GM21515 (cell line): ENCODE data around the gene ZNF529.
"Not testable (repeated sequence)": the region's sequence is repeated elsewhere in the genome, so short reads cannot be mapped to it uniquely, and the experiment has no call there.

ENCODE experiments used
- ATAC-seq: cut with Tn5 transposase; IDR thresholded peaks from one replicate; pipeline ENCODE4 v1.9.1; 2021; ENCODE audit not compliant: unreplicated experiment

ZNF529 gene

GRCh38 chr19:36573020-36573894, at the start of gene ZNF529:
Gene ZNF529, minus strand, starts transcription at chr19:36573292. Its CDS starts 946 bp downstream, at chr19:36572346.
- peak; percentile 87 for ATAC-seq

GRCh38 chr19:36605877-36606478, 32.9 kb upstream of the ZNF529 start:
- ATAC-seq = no peak

DNA sequence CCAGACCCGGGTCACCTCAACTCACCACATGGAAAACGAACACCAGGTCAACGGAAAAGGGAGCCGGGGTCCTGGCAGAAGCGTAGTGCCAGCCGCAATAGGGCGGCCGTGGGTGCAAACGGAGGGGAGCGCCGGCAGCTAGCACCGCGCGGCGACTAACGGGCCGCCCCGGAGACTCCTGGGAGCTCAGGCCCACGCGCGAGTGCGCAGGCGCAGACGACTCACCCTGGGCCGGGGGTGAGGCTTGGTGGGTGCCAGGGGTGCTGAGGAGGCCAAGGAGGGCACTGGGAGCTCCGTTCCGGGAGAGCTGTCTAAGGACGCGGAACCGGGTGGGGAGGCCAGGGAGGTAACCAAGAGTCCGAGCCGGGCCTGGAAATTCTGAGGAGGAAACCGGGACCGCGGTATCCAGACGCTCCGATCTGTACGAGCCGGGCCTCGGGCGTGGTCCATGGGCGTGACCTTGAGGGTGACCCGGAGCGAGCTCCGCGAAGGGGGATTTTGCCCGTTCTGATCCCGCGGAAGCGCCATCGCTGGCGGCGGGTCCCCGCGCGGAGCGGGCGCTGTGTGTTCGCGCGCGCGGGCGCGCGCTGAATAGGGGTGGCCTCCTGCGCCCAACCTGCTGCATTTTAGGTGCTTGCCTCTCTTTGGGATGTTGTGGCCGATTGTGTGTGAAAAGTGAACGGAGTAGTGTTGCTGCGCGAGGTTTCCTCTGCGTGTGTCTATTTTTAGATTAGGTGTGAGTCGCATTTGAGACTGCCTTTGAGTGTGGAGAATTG, 32.2 kb upstream of the ZNF529 start, which contains the start of gene ZNF382:
Gene ZNF382, plus strand, starts transcription at position 213 of the 776 bp plus-strand sequence. CDS start 4,602 bp downstream, outside the sequence.
- ATAC-seq = peak; percentile 70

DNA sequence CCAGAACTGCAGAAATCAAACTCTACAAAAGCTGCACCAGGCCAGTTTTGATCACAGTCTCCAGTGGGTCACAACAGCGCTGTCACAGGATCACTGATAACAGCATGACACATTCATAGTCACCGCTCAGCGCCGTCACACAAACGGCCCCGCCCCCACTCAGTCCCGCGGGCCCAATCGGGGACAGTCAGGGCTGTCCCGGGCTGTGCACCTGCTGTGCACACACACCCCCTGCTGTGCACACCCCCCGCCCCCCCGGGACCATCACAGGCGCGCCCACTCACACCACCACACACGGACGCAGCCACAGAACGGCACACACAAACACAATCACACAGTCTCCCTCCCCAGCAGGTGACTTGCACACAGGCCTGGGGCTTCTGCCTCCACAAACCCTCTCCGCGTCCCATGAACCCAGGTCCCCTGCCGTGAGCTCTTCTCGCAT, 31.6 kb upstream of the ZNF529 start:
- peak; percentile 75 for ATAC-seq

- not testable (repeated sequence) for ATAC-seq
Observed at GRCh38 chr19:36602681-36603080, 29.6 kb upstream of the ZNF529 start.

DNA sequence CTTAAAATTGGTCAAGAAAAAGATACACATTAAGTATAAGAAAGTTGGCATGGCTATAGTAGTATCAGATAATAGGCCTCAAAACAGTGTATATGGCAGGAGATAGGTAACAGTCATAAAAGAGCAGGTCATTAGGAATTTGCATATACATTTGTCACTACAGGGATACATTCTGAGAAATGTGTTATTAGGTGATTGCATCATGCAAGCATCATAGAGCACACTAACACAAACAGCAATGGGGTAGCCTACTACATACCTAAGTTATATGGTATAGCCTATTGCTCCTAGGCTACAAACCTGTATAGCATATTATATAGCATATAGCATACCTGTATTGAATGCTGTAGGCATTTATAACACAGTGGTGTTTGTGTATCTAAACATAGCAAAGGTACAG, 6.2 kb upstream of the ZNF529 start:
- ATAC-seq = no peak

GRCh38 chr19:36577271-36577996, 4.3 kb upstream of the ZNF529 start:
- ATAC-seq = no peak

DNA sequence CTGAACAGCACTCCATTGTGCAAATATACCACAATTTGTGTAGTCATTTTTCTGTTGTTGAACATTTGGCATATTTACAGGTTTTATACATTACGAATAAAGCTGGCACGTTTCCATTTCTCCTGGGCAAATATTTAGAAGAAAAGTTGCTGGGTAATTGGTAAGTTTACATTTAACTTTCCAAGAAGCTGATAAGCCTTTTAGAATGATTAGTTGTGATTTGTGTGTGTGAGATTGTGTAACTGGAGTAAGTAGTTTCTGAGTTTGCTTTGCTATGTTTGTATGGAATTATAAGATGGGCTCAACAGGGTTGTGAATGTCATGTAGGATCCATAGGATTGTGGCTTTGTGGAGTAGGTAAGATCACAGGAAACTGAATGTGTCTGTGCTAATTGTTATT, 1.6 kb upstream of the ZNF529 start:
- no peak for ATAC-seq

DNA sequence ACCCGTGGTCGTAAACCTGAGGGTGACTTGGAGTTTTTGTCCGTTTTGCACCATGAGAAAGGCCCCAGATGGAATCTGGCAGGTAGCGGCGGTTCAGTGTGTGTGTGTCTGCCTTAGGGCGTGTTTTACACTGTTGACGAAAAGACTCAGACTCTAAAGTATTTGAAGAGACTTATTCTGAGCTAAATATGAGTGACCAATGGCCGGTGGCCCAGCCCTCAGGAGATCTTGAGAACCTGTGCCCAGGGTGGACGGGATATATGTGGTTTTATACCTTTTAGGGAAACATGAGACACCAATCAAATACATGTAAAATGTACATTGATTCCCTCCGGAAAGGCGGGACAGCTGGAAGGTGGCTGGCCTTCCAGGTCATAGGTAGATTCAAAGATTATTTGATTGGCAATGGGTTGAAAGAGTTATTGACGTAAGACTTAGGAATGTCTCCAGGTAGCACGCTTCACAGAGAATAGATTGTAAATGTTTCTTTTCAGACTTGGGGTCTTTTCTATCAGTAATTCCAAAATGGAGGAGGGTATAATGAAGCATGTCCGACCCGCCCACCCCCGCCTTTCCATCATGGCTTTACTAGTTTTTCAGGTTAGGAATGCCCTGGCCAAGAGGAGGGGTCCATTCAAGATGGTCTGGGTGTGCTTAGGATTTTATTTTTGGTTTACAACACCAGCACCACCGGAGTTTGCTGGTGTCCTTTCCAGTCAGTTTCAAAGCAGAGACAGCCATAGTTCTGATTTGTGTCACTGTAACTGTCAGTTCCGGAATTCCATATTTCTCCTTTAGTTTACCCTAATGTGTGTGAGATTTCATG, 1.0 kb upstream of the ZNF529 start:
- no peak for ATAC-seq

- no peak for ATAC-seq
Observed at GRCh38 chr19:36572593-36573019, 486 bp downstream of the ZNF529 start.

GRCh38 chr19:36564391-36564790, 8.7 kb downstream of the ZNF529 start:
- no peak for ATAC-seq

DNA sequence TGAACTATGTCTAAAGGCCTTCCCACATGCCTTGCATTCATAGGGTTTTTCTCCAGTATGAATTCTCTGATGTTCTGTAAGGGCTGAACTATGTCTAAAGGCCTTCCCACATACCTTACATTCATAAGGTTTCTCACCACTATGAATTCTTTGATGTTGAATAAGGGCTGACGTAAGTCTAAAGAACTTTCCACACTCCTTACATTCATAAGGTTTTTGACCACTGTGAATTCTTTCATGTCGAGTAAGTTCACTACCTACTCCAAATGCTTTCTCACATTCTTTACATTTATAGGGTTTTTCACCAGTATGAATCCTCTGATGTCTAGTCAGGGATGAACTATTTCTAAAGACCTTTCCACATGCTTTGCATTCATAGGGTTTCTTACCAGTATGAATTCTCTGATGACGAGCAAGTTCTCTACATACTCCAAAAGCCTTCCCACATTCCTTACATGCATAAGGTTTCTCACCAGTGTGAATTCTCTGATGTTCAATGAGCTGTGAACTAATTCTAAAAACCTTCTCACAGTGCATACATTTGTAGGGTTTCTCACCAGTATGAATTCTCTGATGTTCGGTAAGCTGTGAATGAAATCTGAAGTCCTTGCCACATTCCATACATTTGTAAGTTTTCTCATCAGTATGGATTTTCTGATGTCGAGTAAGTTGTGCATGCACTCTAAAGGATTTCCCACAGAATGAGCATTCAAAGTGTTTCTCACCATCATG, 25.9 kb downstream of the ZNF529 start:
- ATAC-seq = no peak

DNA sequence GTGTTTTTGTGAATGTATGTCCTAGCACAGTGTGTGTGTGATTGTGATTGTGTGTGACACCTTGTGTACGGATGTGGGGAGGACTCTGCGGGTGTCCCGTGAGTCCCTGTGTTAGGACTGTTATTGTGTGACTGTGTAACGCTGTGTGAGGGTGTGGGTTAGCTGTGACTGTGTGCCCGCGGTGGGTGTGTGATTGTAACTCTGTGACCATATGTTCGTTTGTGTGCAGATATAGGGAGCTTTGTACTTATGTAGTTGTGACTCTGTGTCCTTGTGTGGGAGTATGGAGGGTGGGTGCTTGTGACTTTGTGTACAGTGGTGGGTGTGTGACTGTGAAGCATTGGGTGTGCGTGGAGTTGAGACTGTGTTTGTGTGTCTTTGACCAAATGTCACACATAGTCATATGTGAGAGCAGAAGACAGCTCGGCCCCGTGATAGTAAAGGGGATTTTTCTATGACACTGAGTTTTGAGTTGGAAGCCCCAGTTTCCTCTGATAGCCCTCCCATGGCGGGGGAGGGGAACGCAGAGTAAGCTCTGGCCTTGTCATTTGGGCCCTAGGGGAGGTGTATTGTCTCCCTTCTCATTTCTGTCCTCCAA, 44.1 kb downstream of the ZNF529 start:
- ATAC-seq = peak; percentile 18

- peak; percentile 83 for ATAC-seq
Observed at GRCh38 chr19:36528194-36528920, 44.7 kb downstream of the ZNF529 start, which contains the start of gene ZNF260. Gene ZNF260, minus strand, starts transcription at chr19:36528271. Its CDS starts 13,033 bp downstream, at chr19:36515238.

- ATAC-seq = peak; percentile 1
Observed at GRCh38 chr19:36527873-36528193, 45.3 kb downstream of the ZNF529 start.

DNA sequence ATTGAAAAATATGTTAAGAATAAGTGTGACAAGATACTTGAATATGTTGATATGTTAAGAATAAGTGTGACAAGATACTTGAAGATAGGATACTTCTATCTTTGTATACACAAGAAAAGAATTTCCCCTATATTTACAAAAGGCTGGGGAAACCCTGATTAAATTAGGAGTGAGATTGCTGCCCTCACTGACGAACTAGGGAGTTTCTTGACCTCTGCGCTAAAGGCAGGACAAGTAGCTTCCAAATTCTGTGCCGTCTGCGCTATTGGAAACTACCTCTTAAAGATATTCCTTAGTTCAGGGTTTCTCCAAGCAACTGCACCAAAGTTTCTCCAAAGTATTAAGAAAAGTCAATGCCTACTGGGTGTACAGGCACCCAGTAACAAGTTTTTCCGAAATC, 45.8 kb downstream of the ZNF529 start:
- no peak for ATAC-seq

DNA sequence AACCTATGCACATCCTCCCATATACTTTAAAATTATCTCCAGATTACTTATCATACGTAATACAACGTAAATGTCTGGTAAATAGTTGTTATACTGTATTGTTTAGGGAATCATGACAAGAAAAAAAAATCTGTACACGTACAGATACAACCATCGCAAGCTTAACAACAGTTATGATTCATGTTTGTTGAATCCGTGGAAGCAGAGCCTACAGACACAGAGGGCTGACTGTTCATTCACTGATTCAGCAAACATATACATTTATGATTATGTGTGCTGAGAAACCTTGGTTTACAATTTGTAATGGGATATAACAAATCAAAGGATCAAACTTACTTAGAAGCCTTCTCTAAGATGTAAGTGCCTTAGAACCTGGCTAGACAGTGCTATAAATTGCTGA, 46.5 kb downstream of the ZNF529 start:
- ATAC-seq = no peak

DNA sequence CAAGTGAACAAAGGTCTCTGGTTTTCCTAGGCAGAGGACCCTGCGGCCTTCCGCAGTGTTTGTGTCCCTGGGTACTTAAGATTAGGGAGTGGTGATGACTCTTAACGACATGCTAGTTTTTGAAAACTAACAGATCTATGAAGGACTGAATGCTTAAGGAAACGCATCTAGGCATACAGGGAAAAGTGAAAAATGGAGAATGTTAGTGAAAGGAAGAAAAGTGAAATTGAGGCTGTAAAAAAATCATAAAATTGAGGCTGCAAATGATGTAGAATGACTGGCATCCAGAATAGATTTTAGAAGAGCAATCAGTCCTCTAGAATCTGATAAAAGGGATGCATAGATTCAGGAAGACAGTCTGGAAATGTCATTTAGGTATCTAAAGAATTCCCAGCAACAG, 48.5 kb downstream of the ZNF529 start:
- ATAC-seq = no peak
